HUES64 (cell line): ENCODE results near the gene COL4A5. TPM values are rescaled to one million over a fixed set of nuclear protein-coding genes. Genes with fewer than 3 reads are reported as not detected.
"Not testable (repeated sequence)": the region's sequence is repeated elsewhere in the genome, so short reads cannot be mapped to it uniquely, and the experiment has no call there.

ENCODE experiments used
- H3K27ac ChIP-seq: 2 replicates; pipeline ENCODE4 v1.7.0; 2013; ENCODE audit warnings: low read depth, low read length, inconsistent platforms
- H3K27me3 ChIP-seq: 2 replicates; pipeline ENCODE4 v1.6.1; 2013; ENCODE audit warnings: mild to moderate bottlenecking, low read length; ENCODE audit not compliant: insufficient read depth
- H3K36me3 ChIP-seq: 2 replicates; pipeline ENCODE4 v1.6.1; 2013; ENCODE audit warnings: mild to moderate bottlenecking, low read length; ENCODE audit not compliant: insufficient read depth
- H3K4me1 ChIP-seq: 2 replicates; pipeline ENCODE4 v1.6.1; 2013; ENCODE audit warnings: mild to moderate bottlenecking, low read length, moderate library complexity; ENCODE audit not compliant: insufficient read depth
- H3K4me3 ChIP-seq: 2 replicates; pipeline ENCODE4 v1.5.1; 2013; ENCODE audit warnings: mild to moderate bottlenecking, low read length, moderate library complexity
- H3K9ac ChIP-seq: 2 replicates; pipeline ENCODE4 v1.6.1; 2013; ENCODE audit warnings: mild to moderate bottlenecking, low read depth, low read length
- H3K9me3 ChIP-seq: 2 replicates; pipeline ENCODE4 v1.6.1; 2013; ENCODE audit warnings: low read depth, low read length; ENCODE audit not compliant: insufficient read depth
- WGBS: fragments of 150-250, 120-280 bp; methylation state at CpG from one replicate; pipeline ENCODE4 v1.1.7; 2013; ENCODE audit warnings: missing lambda C conversion rate; 5-methylcytosine and 5-hydroxymethylcytosine counted together
- polyA plus RNA-seq, 2 experiments: library from polyadenylated mRNA; stranded (reverse); fragments of 50-300 nt; gene quantifications; one replicate each; pipeline ENCODE4 v1.2.3, GENCODE V29; 2013

COL4A5 gene
- 16.3 TPM for polyA plus RNA-seq (2013, experiment 1 of 2)
- 21.7 TPM for polyA plus RNA-seq (2013, experiment 2 of 2)

DNA sequence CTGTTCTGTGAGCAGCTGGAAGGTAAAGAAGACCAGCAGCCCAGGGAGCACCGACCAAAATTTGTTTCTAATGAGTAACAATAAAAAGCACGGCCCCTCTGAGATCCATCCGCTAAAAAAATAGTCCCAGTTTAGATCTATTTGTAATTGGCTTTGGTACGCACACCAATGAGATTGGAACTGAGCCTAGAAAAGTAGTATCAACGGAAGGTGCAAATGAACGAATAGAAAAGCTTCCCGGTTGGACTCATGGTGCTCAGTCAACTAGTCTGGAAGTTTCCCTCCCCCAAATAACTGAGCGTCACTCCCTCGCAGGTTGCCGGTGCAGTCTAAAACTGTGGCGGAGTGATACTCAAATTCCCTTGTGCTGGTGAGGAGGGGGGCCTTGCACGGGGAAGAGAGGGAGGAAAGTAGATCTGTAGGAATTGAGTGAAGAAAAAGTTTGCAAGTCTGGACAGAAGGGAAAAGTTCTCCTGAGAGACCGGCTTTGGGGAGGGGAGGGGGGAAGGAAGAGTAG is at the start of gene COL4A5:
COL4A5 (plus strand) TSS at position 413 of the 517 bp plus-strand sequence. CDS start 288 bp downstream, outside the sequence.
- peak within 1 kb of the TSS; percentile 94 for H3K4me3 ChIP-seq
- peaks cover under 1% of the 10 kb centered on the region for H3K36me3 ChIP-seq
- peaks cover 9% of the 10 kb centered on the region for H3K27me3 ChIP-seq
- H3K27ac ChIP-seq: peak within 1 kb of the TSS; percentile 87
- H3K4me1 ChIP-seq: peaks cover 22% of the 10 kb centered on the region; the same call in 1 of the 2 replicates
- 0% methylated on average over 12 of the region's 13 CpGs for WGBS
- peak within 1 kb of the TSS; percentile 86 for H3K9ac ChIP-seq
- H3K9me3 ChIP-seq: no peaks in the 10 kb centered on the region

DNA sequence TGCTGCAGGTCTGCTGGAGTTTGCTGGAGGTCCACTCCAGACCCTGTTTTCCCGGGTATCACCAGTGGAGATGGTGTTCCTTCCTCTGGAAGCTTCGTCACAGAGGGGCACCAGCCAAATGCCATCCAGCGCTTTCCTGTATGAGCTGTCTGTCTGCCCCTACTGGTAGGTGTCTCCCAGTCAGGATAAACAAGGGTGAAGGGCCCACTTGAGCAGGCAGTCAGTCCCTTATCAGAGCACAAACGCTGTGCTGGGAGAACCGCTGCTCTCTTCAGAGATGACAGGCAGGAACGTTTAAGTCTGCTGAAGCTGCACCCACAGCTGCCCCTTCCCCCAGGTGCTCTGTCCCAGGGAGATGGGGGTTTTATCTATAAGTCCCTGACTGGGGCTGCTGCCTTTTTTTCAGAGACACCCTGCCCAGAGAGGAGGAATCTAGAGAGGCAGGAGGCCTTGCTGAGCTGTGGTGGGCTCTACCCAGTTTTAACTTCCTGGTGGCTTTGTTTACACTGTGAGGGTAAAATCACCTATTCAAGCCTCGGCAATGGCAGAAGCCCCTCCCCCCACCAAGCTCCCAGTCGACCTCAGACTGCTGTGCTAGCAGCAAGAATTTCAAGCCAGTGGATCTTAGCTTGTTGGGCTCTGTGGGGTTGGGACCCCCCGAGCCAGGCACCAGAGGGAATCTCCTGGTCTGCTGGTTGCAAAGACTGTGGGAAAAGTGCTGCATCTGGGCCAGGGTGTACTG is 48.5 kb upstream of the COL4A5 start:
- not testable (repeated sequence) for H3K9me3 ChIP-seq, H3K9ac ChIP-seq, H3K27me3 ChIP-seq, H3K4me3 ChIP-seq, H3K36me3 ChIP-seq, H3K4me1 ChIP-seq
- 68% methylated on average over 8 of the region's 9 CpGs for WGBS
- H3K27ac ChIP-seq: peak overlapping the region; percentile 62; the same call in 1 of the 2 replicates

DNA sequence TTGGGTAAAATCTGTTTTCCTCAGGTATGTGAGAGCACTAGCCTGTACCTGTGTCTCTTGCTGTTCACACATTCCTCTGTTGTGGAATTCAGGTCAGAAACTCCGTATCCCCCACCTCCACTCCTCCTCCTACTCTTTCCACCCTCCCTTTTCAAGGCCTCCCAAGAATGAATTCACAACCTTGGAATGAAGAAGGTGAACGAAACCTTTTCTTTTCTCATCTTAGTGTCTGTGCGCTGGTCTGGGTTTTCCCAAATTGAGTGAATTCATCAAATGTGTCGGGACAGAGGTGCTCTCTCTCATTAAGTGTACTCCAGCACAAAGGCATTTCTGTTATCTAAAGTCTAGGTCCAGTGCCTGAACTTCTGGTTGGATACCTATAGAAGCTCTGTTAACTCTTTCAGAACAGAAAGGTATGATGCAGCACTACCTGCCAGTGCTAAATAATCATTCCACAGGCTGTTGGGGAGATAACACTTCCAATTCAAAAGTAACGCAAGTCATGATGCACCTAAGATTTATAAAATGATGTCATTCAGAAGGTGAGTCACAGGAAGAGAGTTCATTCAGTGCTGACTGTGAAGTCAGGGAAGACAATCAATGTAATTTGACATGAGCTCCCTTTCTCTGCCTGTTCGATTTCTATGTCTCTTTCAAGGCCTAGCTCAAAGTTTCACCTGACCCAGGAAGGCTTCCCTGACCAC is 43.3 kb upstream of the COL4A5 start:
- H3K4me3 ChIP-seq: no peak overlapping the region; the same call in 1 of the 2 replicates
- no peaks in the 10 kb centered on the region for H3K9me3 ChIP-seq
- H3K27ac ChIP-seq: peak overlapping the region; percentile 63
- 64% methylated on average over 6 of the region's 6 CpGs for WGBS
- no peak overlapping the region; the same call in 1 of the 2 replicates for H3K9ac ChIP-seq
- no peaks in the 10 kb centered on the region for H3K27me3 ChIP-seq
- no peaks in the 10 kb centered on the region for H3K36me3 ChIP-seq
- H3K4me1 ChIP-seq: peaks cover 25% of the 10 kb centered on the region

DNA sequence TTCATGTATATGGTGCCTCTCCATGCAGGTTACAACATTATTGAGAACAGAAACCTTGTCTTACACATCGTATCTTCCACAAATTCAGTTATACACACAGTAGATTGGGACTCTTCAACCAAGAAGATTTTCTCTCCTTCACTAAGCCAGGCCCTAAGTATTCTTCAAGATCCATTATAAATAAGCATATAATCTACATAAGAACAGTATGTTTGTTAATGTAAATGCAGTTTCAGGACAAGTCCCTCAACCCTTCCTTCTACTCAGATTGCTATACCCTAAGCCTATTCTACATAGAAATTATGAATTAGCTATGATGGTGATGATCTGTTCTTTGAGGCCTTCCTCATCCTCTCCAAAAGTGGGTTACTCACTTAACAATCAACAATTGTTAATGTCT is 42.7 kb upstream of the COL4A5 start:
- no peaks in the 10 kb centered on the region for H3K9me3 ChIP-seq
- H3K27me3 ChIP-seq: no peaks in the 10 kb centered on the region
- WGBS: 77% methylated on average over 1 of the region's 1 CpG
- no peak overlapping the region for H3K4me3 ChIP-seq
- peak overlapping the region; percentile 63 for H3K27ac ChIP-seq
- no peaks in the 10 kb centered on the region for H3K36me3 ChIP-seq
- no peak overlapping the region for H3K9ac ChIP-seq
- H3K4me1 ChIP-seq: peaks cover 25% of the 10 kb centered on the region

DNA sequence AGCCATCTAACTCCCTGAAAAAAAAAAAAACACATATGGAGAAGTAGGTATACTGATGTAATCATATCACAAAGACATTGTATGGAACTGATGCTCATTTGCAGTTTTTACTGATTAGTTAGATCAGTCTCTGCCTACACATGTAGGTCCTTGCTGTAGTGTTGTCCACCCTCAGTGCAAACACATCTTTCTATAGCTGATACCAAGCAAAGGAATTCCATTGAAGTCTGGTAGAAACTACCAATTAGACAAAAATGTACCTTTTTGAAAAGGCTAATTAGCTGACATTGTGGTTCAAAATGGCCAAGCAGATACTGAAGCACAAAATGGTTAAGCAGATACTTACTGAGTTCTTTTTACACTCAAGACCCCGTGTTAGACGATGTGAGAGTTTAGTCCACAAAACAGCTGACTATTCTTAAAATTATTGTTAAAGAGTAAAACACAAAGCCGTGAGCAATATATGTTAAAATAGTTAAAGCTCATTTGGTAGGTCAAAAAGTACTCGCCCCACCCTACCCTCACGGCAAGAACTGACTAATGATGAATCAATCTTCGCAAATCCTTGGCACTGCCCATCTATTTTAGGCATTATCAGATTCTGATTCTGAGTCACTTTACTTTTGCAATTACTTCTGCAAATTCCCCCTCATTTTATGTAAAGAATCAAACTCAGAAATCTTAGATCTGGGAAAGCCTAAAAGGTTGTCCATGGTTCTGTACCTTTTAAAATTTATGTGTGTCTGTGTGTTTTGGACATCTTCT is 41.8 kb upstream of the COL4A5 start:
- Histone ChIP-seq H3K9ac (no peak overlapping the region), H3K4me1 (peaks cover 25% of the 10 kb centered on the region), H3K4me3 (no peak overlapping the region), H3K27me3 (no peaks in the 10 kb centered on the region), H3K36me3 (no peaks in the 10 kb centered on the region), H3K27ac (no peak overlapping the region), H3K9me3 (no peaks in the 10 kb centered on the region)
- WGBS: 98% methylated on average over 3 of the region's 6 CpGs

DNA sequence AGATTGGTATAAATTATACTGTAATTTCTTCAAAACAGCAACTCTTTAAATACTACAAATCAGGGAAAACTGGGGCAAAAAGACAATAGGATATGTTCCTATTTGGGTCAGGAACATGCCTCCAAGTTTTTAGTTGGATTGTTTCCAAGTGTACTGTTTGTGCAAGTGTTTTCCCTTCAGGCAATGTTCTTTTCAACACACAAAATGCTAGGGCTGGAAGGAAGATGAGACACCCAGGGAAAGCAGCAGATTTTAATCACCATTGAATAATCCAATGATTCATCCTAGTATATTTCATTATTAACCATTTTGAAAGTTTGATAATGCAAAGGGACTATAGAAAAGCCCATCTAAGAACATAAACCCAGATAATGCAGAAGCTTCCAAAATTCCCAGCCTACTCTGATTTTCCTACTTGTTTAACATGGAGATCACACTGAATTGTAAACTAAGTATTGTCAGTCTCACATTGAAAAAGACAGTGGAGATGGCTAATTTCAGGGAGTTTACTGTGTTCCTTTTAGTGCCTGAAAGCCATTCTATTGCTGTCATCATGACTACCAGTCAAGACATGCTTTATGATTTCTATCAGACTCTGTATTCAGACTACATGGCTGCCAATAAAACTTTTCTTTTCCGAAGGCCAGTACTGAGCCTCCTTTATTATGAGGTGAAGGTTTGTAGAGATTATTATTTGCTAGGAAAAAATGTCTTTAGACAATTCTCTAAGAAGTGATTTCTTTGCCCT is 40.0 kb upstream of the COL4A5 start:
- no peaks in the 10 kb centered on the region for H3K9me3 ChIP-seq
- H3K27ac ChIP-seq: no peak overlapping the region
- H3K4me3 ChIP-seq: no peak overlapping the region
- H3K4me1 ChIP-seq: peaks cover 25% of the 10 kb centered on the region
- H3K27me3 ChIP-seq: no peaks in the 10 kb centered on the region
- no peaks in the 10 kb centered on the region for H3K36me3 ChIP-seq
- H3K9ac ChIP-seq: no peak overlapping the region
- 100% methylated on average over 1 of the region's 1 CpG for WGBS

DNA sequence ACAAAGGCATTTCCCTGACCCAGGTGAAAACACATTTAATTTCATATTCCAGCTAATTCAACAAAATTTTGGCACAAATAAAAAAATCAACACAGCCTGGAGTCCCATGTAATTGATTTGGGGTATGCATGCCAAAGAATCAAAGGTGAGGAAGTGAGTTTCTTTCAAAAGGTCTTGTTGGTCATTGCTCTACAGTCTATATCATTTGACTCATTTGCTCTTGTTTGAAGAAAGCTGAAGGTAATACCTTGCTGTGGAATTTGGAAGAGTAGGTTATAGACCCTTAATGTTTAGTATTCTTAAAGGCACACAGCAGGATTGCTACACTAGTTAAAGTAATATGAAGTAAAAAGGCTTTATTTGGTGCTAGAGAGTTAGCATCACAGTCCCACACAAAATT is 26.9 kb upstream of the COL4A5 start:
- Histone ChIP-seq H3K27me3 (no peaks in the 10 kb centered on the region), H3K4me1 (peaks cover 17% of the 10 kb centered on the region), H3K4me3 (no peak overlapping the region), H3K9ac (no peak overlapping the region), H3K36me3 (no peaks in the 10 kb centered on the region; the same call in 1 of the 2 replicates), H3K9me3 (no peaks in the 10 kb centered on the region), H3K27ac (no peak overlapping the region)

DNA sequence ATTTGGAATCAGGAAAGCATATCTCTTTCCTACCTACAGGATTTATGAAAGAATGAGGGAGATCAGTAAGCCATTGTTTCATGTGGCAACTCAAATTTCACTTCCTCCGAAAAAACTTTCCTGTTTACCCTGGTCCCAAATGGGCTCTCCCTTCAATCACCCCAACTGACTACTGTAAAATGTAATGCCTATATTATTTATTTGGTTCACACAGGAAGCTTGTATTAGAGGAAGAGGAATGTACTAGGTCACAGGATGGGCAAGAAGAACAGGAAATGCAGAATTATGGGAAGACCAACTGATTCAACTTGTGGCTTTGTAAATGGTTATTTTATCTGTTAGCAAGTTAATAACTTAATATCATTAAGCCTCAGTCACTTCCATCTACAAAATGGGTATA is 24.5 kb upstream of the COL4A5 start:
- H3K9me3 ChIP-seq: no peaks in the 10 kb centered on the region
- no peak overlapping the region for H3K4me3 ChIP-seq
- H3K27ac ChIP-seq: no peak overlapping the region
- no peaks in the 10 kb centered on the region for H3K36me3 ChIP-seq
- no peak overlapping the region for H3K9ac ChIP-seq
- no CpG with 5 or more reads among the region's 1 CpG for WGBS
- H3K27me3 ChIP-seq: no peaks in the 10 kb centered on the region
- H3K4me1 ChIP-seq: peaks cover 31% of the 10 kb centered on the region

DNA sequence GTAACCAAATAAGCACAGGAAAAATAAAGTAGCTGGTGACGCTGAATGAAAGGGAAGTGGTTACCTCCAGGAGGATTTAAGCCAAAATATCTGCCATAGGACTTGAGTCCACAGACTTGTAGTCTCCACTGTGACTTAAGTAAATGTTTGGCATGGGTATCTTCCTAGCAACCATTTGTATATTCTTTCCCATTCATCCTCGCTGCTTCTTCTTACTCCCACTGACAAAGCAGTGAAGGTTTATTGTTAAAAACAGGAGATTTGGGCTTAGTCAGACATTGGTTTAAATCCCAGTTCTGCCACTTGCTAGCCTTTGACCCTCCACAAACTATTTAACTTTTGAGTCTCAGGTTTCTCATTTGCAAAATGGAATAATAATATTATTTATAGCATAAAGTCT is 23.7 kb upstream of the COL4A5 start:
- Histone ChIP-seq H3K36me3 (no peaks in the 10 kb centered on the region), H3K9me3 (no peaks in the 10 kb centered on the region), H3K4me1 (peaks cover 31% of the 10 kb centered on the region), H3K4me3 (no peak overlapping the region), H3K27ac (no peak overlapping the region; the same call in 1 of the 2 replicates), H3K9ac (no peak overlapping the region), H3K27me3 (no peaks in the 10 kb centered on the region)
- WGBS: 82% methylated on average over 1 of the region's 2 CpGs

DNA sequence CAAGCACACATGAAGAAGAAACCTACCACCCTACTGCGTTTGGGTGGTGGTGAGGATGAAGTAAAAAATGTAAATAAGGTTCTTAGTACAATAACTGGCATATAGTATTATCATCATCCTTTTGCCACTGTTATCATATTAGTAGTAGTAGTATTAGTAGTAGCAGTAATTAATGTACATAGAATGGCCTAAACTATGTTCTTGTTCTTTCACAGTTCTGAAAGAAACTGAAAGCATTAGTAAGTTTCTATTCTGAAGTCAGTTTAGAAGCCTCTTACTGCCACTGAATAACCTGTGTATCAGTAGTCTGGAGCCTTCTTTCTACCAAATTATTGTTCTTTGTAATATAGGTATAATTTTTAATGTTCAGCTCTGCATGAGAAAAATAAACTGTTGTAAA is 22.4 kb upstream of the COL4A5 start:
- no peak overlapping the region for H3K27ac ChIP-seq
- H3K4me1 ChIP-seq: peaks cover 20% of the 10 kb centered on the region
- no peak overlapping the region for H3K4me3 ChIP-seq
- no peaks in the 10 kb centered on the region for H3K9me3 ChIP-seq
- WGBS: no CpG with 5 or more reads among the region's 1 CpG
- no peak overlapping the region for H3K9ac ChIP-seq
- no peaks in the 10 kb centered on the region for H3K36me3 ChIP-seq
- no peaks in the 10 kb centered on the region for H3K27me3 ChIP-seq
